ENCODE measurements around the gene AUTS2.

The AUTS2 gene

DNA sequence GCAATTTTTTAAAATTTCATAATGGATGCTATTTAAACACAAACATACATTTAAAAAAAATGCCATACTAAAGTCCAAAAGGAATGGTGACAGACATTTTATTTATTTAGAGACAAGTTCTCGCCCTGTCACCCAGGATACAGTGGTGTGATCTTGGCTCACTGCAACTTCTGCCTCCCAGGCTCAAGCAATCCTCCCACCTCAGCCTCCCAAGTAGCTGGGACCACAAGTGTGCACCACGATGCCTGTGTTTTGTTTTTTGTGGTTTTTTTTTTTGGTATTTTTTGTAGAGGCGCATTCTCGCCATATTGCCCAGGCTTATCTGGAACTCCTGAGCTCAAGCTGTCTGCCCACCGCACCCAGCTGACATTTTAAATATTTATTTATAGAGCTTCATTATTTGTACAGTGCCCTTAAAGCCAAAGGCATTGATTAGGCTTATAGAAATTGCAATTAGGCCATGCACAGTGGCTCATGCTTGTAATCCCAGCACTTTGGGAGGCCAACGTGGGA is 703.5 kb downstream of the AUTS2 start:
- in situ Hi-C loops (cut with HindIII; ENCODE audit: low sequenced_read_pairs): no loop called here
- no peak for TF ChIP-seq CTCF (IDR thresholded peaks at IDR 0.05; ENCODE audit: low read depth, low read length, missing control alignments)
- no peak for DNase-seq (ENCODE audit: low read depth)
- H3K4me3 ChIP-seq (ENCODE audit: low read depth, low read length): no peak overlapping the region

GRCh38 chr7:70303309-70303708 is 705.0 kb downstream of the AUTS2 start:
- in situ Hi-C loops (cut with HindIII; ENCODE audit: low sequenced_read_pairs): no loop called here
- TF ChIP-seq CTCF (IDR thresholded peaks at IDR 0.05; ENCODE audit: low read depth, low read length, missing control alignments): no peak
- no peak for DNase-seq (ENCODE audit: low read depth)
- no peak overlapping the region for H3K4me3 ChIP-seq (ENCODE audit: low read depth, low read length)

DNA sequence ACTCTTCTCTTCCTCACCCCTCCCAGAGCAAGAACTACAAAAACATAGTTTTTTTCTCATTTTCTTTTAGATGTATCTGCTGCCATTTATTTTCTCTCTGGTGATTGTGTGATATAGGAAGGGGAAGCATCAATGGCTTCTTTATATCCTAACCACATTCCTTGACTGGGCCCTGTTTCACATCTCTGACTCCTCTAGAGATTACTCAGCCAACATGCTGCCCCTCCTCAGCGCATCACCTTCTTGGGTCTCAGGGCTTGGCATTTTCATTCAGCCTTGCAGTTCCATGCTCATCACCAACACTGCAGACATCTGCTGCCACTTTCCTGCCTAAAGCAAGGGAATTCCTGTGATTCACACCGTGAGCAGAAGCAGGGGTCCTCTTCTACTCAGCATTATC is 705.5 kb downstream of the AUTS2 start:
- no peak for TF ChIP-seq CTCF (IDR thresholded peaks at IDR 0.05; ENCODE audit: low read depth, low read length, missing control alignments)
- in situ Hi-C loops (cut with HindIII; ENCODE audit: low sequenced_read_pairs): no loop called here
- H3K4me3 ChIP-seq (ENCODE audit: low read depth, low read length): no peak overlapping the region
- no peak for DNase-seq (ENCODE audit: low read depth)

- TF ChIP-seq CTCF (IDR thresholded peaks at IDR 0.05; ENCODE audit: low read depth, low read length, missing control alignments): no peak
- DNase-seq (ENCODE audit: low read depth): no peak
- no peak overlapping the region for H3K4me3 ChIP-seq (ENCODE audit: low read depth, low read length)
- in situ Hi-C loops (cut with HindIII; ENCODE audit: low sequenced_read_pairs): no loop called here
Observed at GRCh38 chr7:70306173-70306572, 707.9 kb downstream of the AUTS2 start.

DNA sequence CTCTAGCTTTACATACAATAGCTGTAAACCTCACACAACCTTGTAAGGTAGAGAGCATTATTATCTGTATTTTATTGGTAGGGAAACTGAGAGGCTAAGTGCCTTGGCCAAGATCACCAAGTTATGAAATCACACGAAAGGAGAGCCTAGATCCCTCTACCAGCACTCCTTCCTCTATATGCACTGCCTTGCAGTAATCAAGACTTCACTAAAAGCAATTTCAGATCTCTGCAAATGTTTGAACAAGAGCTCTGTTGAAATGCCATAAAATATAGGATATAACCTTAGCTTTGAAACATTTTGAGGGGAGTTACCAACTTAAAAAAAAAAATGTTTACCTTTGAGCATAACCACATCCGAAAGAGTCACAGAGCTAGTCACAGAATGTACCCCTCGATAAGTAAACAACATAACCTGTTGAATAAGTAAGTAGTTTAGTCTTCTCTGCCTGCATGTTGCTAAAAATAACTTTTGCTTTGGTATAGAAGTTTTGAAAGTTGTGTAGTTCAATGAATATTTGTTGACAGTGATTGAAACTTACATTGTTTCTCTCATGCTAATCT is 709.4 kb downstream of the AUTS2 start:
- no peak overlapping the region for H3K4me3 ChIP-seq (ENCODE audit: low read depth, low read length)
- TF ChIP-seq CTCF (IDR thresholded peaks at IDR 0.05; ENCODE audit: low read depth, low read length, missing control alignments): no peak
- in situ Hi-C loops (cut with HindIII; ENCODE audit: low sequenced_read_pairs): no loop called here
- no peak for DNase-seq (ENCODE audit: low read depth)

GRCh38 chr7:70312336-70312735 is 714.1 kb downstream of the AUTS2 start:
- no peak for TF ChIP-seq CTCF (IDR thresholded peaks at IDR 0.05; ENCODE audit: low read depth, low read length, missing control alignments)
- no peak overlapping the region for H3K4me3 ChIP-seq (ENCODE audit: low read depth, low read length)
- in situ Hi-C loops (cut with HindIII; ENCODE audit: low sequenced_read_pairs): loop anchor here (5.0 kb wide), 1 partner anchor 70 kb away; no protein-coding TSS in a partner anchor
- no peak for DNase-seq (ENCODE audit: low read depth)
